ENCODE results near the gene ARL2.
A peak's percentile ranks its signal among the peaks of the same experiment; 100 is the strongest.
"Not testable (repeated sequence)": the region's sequence is repeated elsewhere in the genome, so short reads cannot be mapped to it uniquely, and the experiment has no call there.

Gene ARL2

GRCh38 chr11:65013888-65014725, at the start of gene ARL2:
Gene ARL2, plus strand, starts transcription at chr11:65014160. Its CDS starts 48 bp downstream, at chr11:65014208.
- peak; percentile 75 to 77 for DNase-seq

- no peak for DNase-seq
These were observed 46.6 kb upstream of the ARL2 start for GRCh38 chr11:64967375-64967774.

- DNase-seq = no peak
These were observed 44.8 kb upstream of the ARL2 start for GRCh38 chr11:64969209-64969608.

GRCh38 chr11:64970731-64971151, 43.2 kb upstream of the ARL2 start:
- DNase-seq = no peak

- peak; percentile 80 to 84 for DNase-seq
These were observed 42.3 kb upstream of the ARL2 start, which contains the start of gene MAJIN for GRCh38 chr11:64971421-64972233. Gene MAJIN, minus strand, starts transcription at chr11:64972108. Its CDS starts 12,703 bp downstream, at chr11:64959405.

GRCh38 chr11:64974124-64974523, 39.8 kb upstream of the ARL2 start:
- no peak for DNase-seq

- no peak for DNase-seq
These were observed 37.3 kb upstream of the ARL2 start for GRCh38 chr11:64976651-64977050.

GRCh38 chr11:64983339-64983738, 30.6 kb upstream of the ARL2 start:
- DNase-seq = not testable (repeated sequence)

- no peak for DNase-seq
These were observed 25.7 kb upstream of the ARL2 start for GRCh38 chr11:64987998-64988854.

GRCh38 chr11:64989416-64989815, 24.5 kb upstream of the ARL2 start:
- no peak for DNase-seq

- no peak for DNase-seq
These were observed 23.6 kb upstream of the ARL2 start for GRCh38 chr11:64990222-64990923.

- no peak for DNase-seq
These were observed 19.6 kb upstream of the ARL2 start for GRCh38 chr11:64994318-64994717.

GRCh38 chr11:64996327-64996709, 17.6 kb upstream of the ARL2 start:
- DNase-seq = no peak

GRCh38 chr11:64996710-64997380, 17.1 kb upstream of the ARL2 start, which contains the start of gene BATF2:
Gene BATF2, minus strand, starts transcription at chr11:64996971. Its CDS starts 57 bp downstream, at chr11:64996914.
- DNase-seq = no peak

- no peak for DNase-seq
These were observed 15.8 kb upstream of the ARL2 start for GRCh38 chr11:64998141-64998540.

- no peak for DNase-seq
These were observed 15.1 kb upstream of the ARL2 start for GRCh38 chr11:64998690-64999431.

- DNase-seq = no peak
These were observed 14.5 kb upstream of the ARL2 start for GRCh38 chr11:64999478-64999877.

GRCh38 chr11:65002706-65003105, 11.3 kb upstream of the ARL2 start:
- no peak for DNase-seq

GRCh38 chr11:65003282-65003681, 10.7 kb upstream of the ARL2 start:
- no peak for DNase-seq

- not testable (repeated sequence) for DNase-seq
These were observed 10.0 kb upstream of the ARL2 start for GRCh38 chr11:65003968-65004367.

- no peak for DNase-seq
These were observed 5.9 kb upstream of the ARL2 start for GRCh38 chr11:65008016-65008415.

Data from activated CD4-positive, alpha-beta T cell treated with anti-CD3 and anti-CD28 coated beads, Interleukin-2, amount 50 U/mL, for 4 hours (primary cell).